CD14-positive monocyte (primary cell): Measurements from ENCODE around the gene OR5C1. TPM values are rescaled to one million over a fixed set of nuclear protein-coding genes. Genes with fewer than 3 reads are reported as not detected.

Source experiments
- DNase-seq, 3 donors: peaks; one replicate each; pipeline ENCODE4 v3.0.0-alpha.2; 2011 to 2022
- H2AFZ ChIP-seq: 2 replicates; pipeline ENCODE4 v1.6.0; 2012; ENCODE audit warnings: mild to moderate bottlenecking, low read depth, low read length, inconsistent platforms; ENCODE audit not compliant: insufficient read depth, poor library complexity, severe bottlenecking
- H3K27ac ChIP-seq, 2 donors: 1 replicate in 1 of 2; 2 replicates in 1 of 2; pipeline ENCODE4 v1.5.1; 2012 to 2013; ENCODE audit warnings: low read length in 2 of 2, control low read depth in 1 of 2, inconsistent platforms in 1 of 2, low read depth in 1 of 2, mild to moderate bottlenecking in 1 of 2
- H3K27me3 ChIP-seq, 2 donors: one replicate each; pipeline versions ENCODE4 v1.6.0 to v1.6.1; 2011 to 2013; ENCODE audit warnings: low read length in 2 of 2; ENCODE audit not compliant: control insufficient read depth in 2 of 2, insufficient read depth in 2 of 2
- H3K36me3 ChIP-seq, 2 donors: replicated peaks in 1 of 2; 1 replicate in 1 of 2; 2 replicates in 1 of 2; pipeline versions ENCODE4 v1.5.1 to v1.6.1; 2012 to 2013; ENCODE audit warnings: low read length in 2 of 2, control low read depth in 1 of 2, inconsistent platforms in 1 of 2, mild to moderate bottlenecking in 1 of 2; ENCODE audit not compliant: insufficient read depth in 2 of 2, control insufficient read depth in 1 of 2
- H3K4me1 ChIP-seq, 2 donors: 1 replicate in 1 of 2; 2 replicates in 1 of 2; pipeline versions ENCODE4 v1.5.1 to v1.6.1; 2012 to 2013; ENCODE audit warnings: low read length in 2 of 2, control low read depth in 1 of 2, inconsistent platforms in 1 of 2, mild to moderate bottlenecking in 1 of 2, moderate library complexity in 1 of 2; ENCODE audit not compliant: insufficient read depth in 2 of 2, control insufficient read depth in 1 of 2
- H3K4me2 ChIP-seq: replicated peaks from 2 replicates; pipeline ENCODE3; 2012; ENCODE audit warnings: low read length, moderate library complexity, mild to moderate bottlenecking; ENCODE audit not compliant: poor library complexity, severe bottlenecking; ENCODE audit errors: extremely low read depth
- H3K4me3 ChIP-seq, 3 experiments: fragments of 200-600 bp in 1 of 3; sonication (generic) in 1 of 3; replicated peaks in 1 of 3; 1 replicate in 2 of 3; 2 replicates in 1 of 3; pipeline ENCODE4 v1.5.1; 2011 to 2013; ENCODE audit warnings: low read length in 3 of 3, mild to moderate bottlenecking in 3 of 3, control low read depth in 2 of 3, low read depth in 2 of 3, inconsistent platforms in 1 of 3, moderate library complexity in 1 of 3
- H3K79me2 ChIP-seq: 2 replicates; pipeline ENCODE4 v1.6.0; 2012; ENCODE audit warnings: mild to moderate bottlenecking, control low read depth, inconsistent platforms, low read length, moderate library complexity; ENCODE audit not compliant: insufficient read depth
- H3K9ac ChIP-seq: 2 replicates; pipeline ENCODE4 v1.6.0; 2017; ENCODE audit warnings: low read length, mild to moderate bottlenecking; ENCODE audit not compliant: insufficient read depth, poor library complexity, severe bottlenecking
- H3K9me3 ChIP-seq, 2 donors: replicated peaks in 1 of 2; 1 replicate in 1 of 2; 2 replicates in 1 of 2; pipeline versions ENCODE4 v1.5.1 to v1.6.1; 2012 to 2013; ENCODE audit warnings: low read length in 2 of 2, control low read depth in 1 of 2; ENCODE audit not compliant: control insufficient read depth in 1 of 2, insufficient read depth in 1 of 2
- H4K20me1 ChIP-seq: 2 replicates; pipeline ENCODE4 v1.6.0; 2012; ENCODE audit warnings: mild to moderate bottlenecking, low read length, control low read depth, moderate library complexity; ENCODE audit not compliant: insufficient read depth
- H3K27ac Mint-ChIP-seq, 7 donors: one replicate each; pipeline ENCODE4 v1.8.0; 2020; ENCODE audit warnings: mild to moderate bottlenecking in 7 of 7, mixed read lengths in 7 of 7, moderate library complexity in 6 of 7, inconsistent platforms in 2 of 7
- H3K27me3 Mint-ChIP-seq, 3 donors: one replicate each; pipeline ENCODE4 v1.8.0; 2021 to 2022; ENCODE audit warnings: low read depth in 3 of 3, mild to moderate bottlenecking in 3 of 3, mixed read lengths in 3 of 3, moderate library complexity in 3 of 3, inconsistent platforms in 1 of 3
- H3K36me3 Mint-ChIP-seq, 2 donors: one replicate each; pipeline ENCODE4 v1.8.0; 2020; ENCODE audit warnings: mixed read lengths in 2 of 2, inconsistent platforms in 1 of 2, mild to moderate bottlenecking in 1 of 2
- H3K4me1 Mint-ChIP-seq: one replicate; pipeline ENCODE4 v1.8.0; 2020; ENCODE audit warnings: mild to moderate bottlenecking, mixed read lengths
- H3K4me3 Mint-ChIP-seq, 2 donors: one replicate each; pipeline ENCODE4 v1.8.0; 2020; ENCODE audit warnings: mild to moderate bottlenecking in 2 of 2, mixed read lengths in 2 of 2, moderate library complexity in 1 of 2
- H3K9me3 Mint-ChIP-seq, 7 donors: one replicate each; pipeline ENCODE4 v1.8.0; 2020 to 2022; ENCODE audit warnings: mixed read lengths in 7 of 7, mild to moderate bottlenecking in 6 of 7, moderate library complexity in 6 of 7, inconsistent platforms in 2 of 7
- CTCF ChIP-seq: fragments of 200-600 bp; IDR thresholded peaks from one replicate; pipeline ENCODE4 v1.8.0; 2022; ENCODE audit warnings: antibody characterized with exemption, mild to moderate bottlenecking
- WGBS: methylation state at CpG from one replicate; pipeline ENCODE4 v1.1.5; 2013; ENCODE audit warnings: missing lambda C conversion rate; ENCODE audit not compliant: insufficient coverage; 5-methylcytosine and 5-hydroxymethylcytosine counted together
- intact Hi-C, 2 donors: fragments of 100-400 bp; cut with micrococcal nuclease; formaldehyde crosslinking; loops; one replicate each; pipeline versions ENCODE4 v1.15.0 to v1.15.1; 2023
- polyA plus RNA-seq, 3 donors: library from polyadenylated mRNA; depleted of rRNA in 1 of 3; unstranded in 2 of 3; stranded (reverse) in 1 of 3; fragments of 300-500 nt in 2 of 3; fragments of >200 nt in 1 of 3; fragmentation: Illumina TruSeq in 2 of 3; gene quantifications; 1 replicate in 2 of 3; 2 replicates in 1 of 3; pipeline ENCODE4 v1.2.3, GENCODE V29; 2012 to 2021

OR5C1 gene
- polyA plus RNA-seq, 3 donors = not detected

- DNase-seq = no peak
- no peak within 1 kb of the TSS for H3K4me3 ChIP-seq
- H3K27ac Mint-ChIP-seq = no peak within 1 kb of the TSS
- WGBS = 98% methylated on average over 25 of the region's 30 CpGs
- no peak for TF ChIP-seq CTCF
- H3K36me3 Mint-ChIP-seq = no peaks in the 10 kb centered on the region
- H3K79me2 ChIP-seq = no peaks in the 10 kb centered on the region
- no peaks in the 10 kb centered on the region for H3K4me1 Mint-ChIP-seq
- no peaks in the 10 kb centered on the region for H4K20me1 ChIP-seq
- no peaks in the 10 kb centered on the region for H3K4me1 ChIP-seq
- H3K4me3 Mint-ChIP-seq = no peak within 1 kb of the TSS
- intact Hi-C loops = loop anchor here in 1 of 2 donors (10.0 kb wide), 1 partner anchor 336 kb away; no protein-coding TSS in a partner anchor
- H3K27ac ChIP-seq = no peak within 1 kb of the TSS
- no peak within 1 kb of the TSS for H3K9ac ChIP-seq
- no peaks in the 10 kb centered on the region for H3K27me3 ChIP-seq
- peaks cover 2 to 4% (median 3%) of the 10 kb centered on the region in 3 donors for H3K27me3 Mint-ChIP-seq
- H3K4me2 ChIP-seq = no peak within 1 kb of the TSS
- no peak within 1 kb of the TSS for H2AFZ ChIP-seq
- no peaks in the 10 kb centered on the region for H3K36me3 ChIP-seq
- no peaks in the 10 kb centered on the region for H3K9me3 ChIP-seq
- H3K9me3 Mint-ChIP-seq = peaks cover 0 to 3% (median 0%) of the 10 kb centered on the region in 7 donors
Measured at GRCh38 chr9:122800066-122801060, 11.6 kb downstream of the OR5C1 start, which contains the start of gene OR1K1. TSS of gene OR1K1 (plus strand) at chr9:122800123. CDS start at chr9:122800123, 0 bp downstream.

- no peak for DNase-seq
- H3K9ac ChIP-seq = no peak overlapping the region
- Mint-ChIP-seq H3K27ac (no peak overlapping the region), H3K9me3 (peaks cover 0 to 5% (median 0%) of the 10 kb centered on the region in 7 donors), H3K4me3 (no peak overlapping the region), H3K27me3 (peaks cover 0 to 5% (median 0%) of the 10 kb centered on the region in 3 donors), H3K4me1 (no peaks in the 10 kb centered on the region), H3K36me3 (no peaks in the 10 kb centered on the region)
- H2AFZ ChIP-seq = no peak overlapping the region
- no peak overlapping the region for H3K4me3 ChIP-seq
- no peak overlapping the region for H3K4me2 ChIP-seq
- 80% methylated on average over 2 of the region's 4 CpGs for WGBS
- intact Hi-C loops = loop anchor here in 1 of 2 donors (10.0 kb wide), 1 partner anchor 342 kb away; no protein-coding TSS in a partner anchor
- no peaks in the 10 kb centered on the region for H3K4me1 ChIP-seq
- no peaks in the 10 kb centered on the region for H3K9me3 ChIP-seq
- no peak for TF ChIP-seq CTCF
- no peaks in the 10 kb centered on the region for H3K27me3 ChIP-seq
- no peaks in the 10 kb centered on the region for H3K36me3 ChIP-seq
- no peaks in the 10 kb centered on the region for H3K79me2 ChIP-seq
- no peak overlapping the region for H3K27ac ChIP-seq
- no peaks in the 10 kb centered on the region for H4K20me1 ChIP-seq
Measured at GRCh38 chr9:122806661-122807060, 17.9 kb downstream of the OR5C1 start.
